SK-N-SH treated with all-trans-retinoic acid at 6 μM for 48 hours (cell line): ENCODE data around the gene LTBP2.

Experiments used
- ARNTL ChIP-seq: fragments of 450-650 bp; formaldehyde crosslinking; IDR thresholded peaks from 2 replicates; pipeline ENCODE4 v1.5.0; 2020; ENCODE audit warnings: low read depth, mild to moderate bottlenecking, moderate library complexity, borderline replicate concordance
- CSDC2 ChIP-seq: fragments of 250-450 bp; sonication (Bioruptor Pico); IDR thresholded peaks from 2 replicates; pipeline ENCODE4 v1.5.0; 2020; ENCODE audit warnings: mild to moderate bottlenecking, moderate library complexity
- GLIS3 ChIP-seq: fragments of 250-450 bp; sonication (Bioruptor Pico); IDR thresholded peaks from 2 replicates; pipeline ENCODE4 v1.5.0; 2020; ENCODE audit warnings: mild to moderate bottlenecking, moderate library complexity
- ISL1 ChIP-seq: fragments of 250-450 bp; sonication (Bioruptor Pico); IDR thresholded peaks from 2 replicates; pipeline ENCODE4 v2.1.2; 2022; ENCODE audit warnings: mild to moderate bottlenecking, moderate library complexity
- PATZ1 ChIP-seq: fragments of 250-450 bp; sonication (Bioruptor Pico); IDR thresholded peaks from 2 replicates; pipeline ENCODE4 v1.8.0; 2020; ENCODE audit warnings: mild to moderate bottlenecking, moderate library complexity, borderline replicate concordance
- POU6F1 ChIP-seq: fragments of 250-450 bp; sonication (Bioruptor Pico); IDR thresholded peaks from 2 replicates; pipeline ENCODE4 v1.8.0; 2021; ENCODE audit warnings: low read depth, mild to moderate bottlenecking, moderate library complexity, borderline replicate concordance
- RARB ChIP-seq: fragments of 250-450 bp; sonication (Bioruptor Pico); IDR thresholded peaks from 2 replicates; pipeline ENCODE4 v1.8.0; 2021; ENCODE audit warnings: mild to moderate bottlenecking, moderate library complexity
- TCF4 ChIP-seq: fragments of 250-450 bp; sonication (Bioruptor Pico); IDR thresholded peaks from 2 replicates; pipeline ENCODE4 v1.8.0; 2021; ENCODE audit warnings: mild to moderate bottlenecking, moderate library complexity, borderline replicate concordance
- TOX ChIP-seq: fragments of 250-450 bp; sonication (Bioruptor Pico); IDR thresholded peaks from 2 replicates; pipeline ENCODE4 v1.8.0; 2021; ENCODE audit warnings: mild to moderate bottlenecking, moderate library complexity, borderline replicate concordance
- TSHZ2 ChIP-seq: fragments of 250-450 bp; sonication (Bioruptor Pico); IDR thresholded peaks from 2 replicates; pipeline ENCODE4 v1.5.0; 2020; ENCODE audit warnings: mild to moderate bottlenecking, moderate library complexity
- ZFP30 ChIP-seq: fragments of 450-650 bp; formaldehyde crosslinking; IDR thresholded peaks from 2 replicates; pipeline ENCODE4 v1.5.0; 2022; ENCODE audit warnings: mild to moderate bottlenecking, moderate library complexity
- ZNF565 ChIP-seq: fragments of 450-650 bp; formaldehyde crosslinking; conservative IDR thresholded peaks from 2 replicates; pipeline ENCODE4 v1.5.0; 2020; ENCODE audit warnings: low read depth, mild to moderate bottlenecking, moderate library complexity
- ZNF8 ChIP-seq: fragments of 450-650 bp; formaldehyde crosslinking; IDR thresholded peaks from 2 replicates; pipeline ENCODE4 v1.5.0; 2020; ENCODE audit warnings: mild to moderate bottlenecking, moderate library complexity
- TF ChIP-seq, protein P1 (sequence below): fragments of 250-450 bp; sonication (Bioruptor Pico); IDR thresholded peaks from 2 replicates; pipeline ENCODE4 v1.5.1; 2020; ENCODE audit warnings: low read depth, mild to moderate bottlenecking, moderate library complexity

GRCh38 chr14:74599946-74600345, 12.1 kb downstream of the LTBP2 start:
- no peak for TF ChIP-seq TCF4 (CRISPR knock-in tag)
- TF ChIP-seq TOX (CRISPR knock-in tag): no peak
- TF ChIP-seq PATZ1 (CRISPR knock-in tag): no peak
- TF ChIP-seq ZNF8 (CRISPR knock-in tag): no peak
- no peak for TF ChIP-seq ZFP30 (CRISPR knock-in tag)
- no peak for TF ChIP-seq CSDC2
- TF ChIP-seq ARNTL (CRISPR knock-in tag): no peak
- TF ChIP-seq ZNF565 (CRISPR knock-in tag): no peak
- TF ChIP-seq, protein P1, sequence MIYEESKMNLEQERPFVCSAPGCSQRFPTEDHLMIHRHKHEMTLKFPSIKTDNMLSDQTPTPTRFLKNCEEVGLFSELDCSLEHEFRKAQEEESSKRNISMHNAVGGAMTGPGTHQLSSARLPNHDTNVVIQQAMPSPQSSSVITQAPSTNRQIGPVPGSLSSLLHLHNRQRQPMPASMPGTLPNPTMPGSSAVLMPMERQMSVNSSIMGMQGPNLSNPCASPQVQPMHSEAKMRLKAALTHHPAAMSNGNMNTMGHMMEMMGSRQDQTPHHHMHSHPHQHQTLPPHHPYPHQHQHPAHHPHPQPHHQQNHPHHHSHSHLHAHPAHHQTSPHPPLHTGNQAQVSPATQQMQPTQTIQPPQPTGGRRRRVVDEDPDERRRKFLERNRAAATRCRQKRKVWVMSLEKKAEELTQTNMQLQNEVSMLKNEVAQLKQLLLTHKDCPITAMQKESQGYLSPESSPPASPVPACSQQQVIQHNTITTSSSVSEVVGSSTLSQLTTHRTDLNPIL: no peak
- TF ChIP-seq RARB: no peak
- TF ChIP-seq ISL1 (CRISPR knock-in tag): no peak
- TF ChIP-seq GLIS3 (CRISPR knock-in tag): no peak
- TF ChIP-seq TSHZ2 (CRISPR knock-in tag): no peak
- no peak for TF ChIP-seq POU6F1
